ENCODE measurements around the gene KDM2A.
A peak's percentile ranks its signal among the peaks of the same experiment; 100 is the strongest.

The KDM2A gene

GRCh38 chr11:67261640-67261945 is 142.5 kb downstream of the KDM2A start:
- no peak overlapping the region for H3K4me3 ChIP-seq (ENCODE audit: low read depth, low read length)
- no peak for DNase-seq (ENCODE audit: low read depth)
- TF ChIP-seq CTCF (IDR thresholded peaks at IDR 0.05; ENCODE audit: control insufficient read depth, extremely low read depth, insufficient read depth), result no peak

- no peak overlapping the region for H3K4me3 ChIP-seq (ENCODE audit: low read depth, low read length)
- DNase-seq (ENCODE audit: low read depth), result no peak
- TF ChIP-seq CTCF (IDR thresholded peaks at IDR 0.05; ENCODE audit: control insufficient read depth, extremely low read depth, insufficient read depth), result no peak
These were observed 143.1 kb downstream of the KDM2A start for GRCh38 chr11:67261946-67262681.

- no peak for DNase-seq (ENCODE audit: low read depth)
- peak; percentile 95 for TF ChIP-seq CTCF (IDR thresholded peaks at IDR 0.05; ENCODE audit: control insufficient read depth, extremely low read depth, insufficient read depth)
- H3K4me3 ChIP-seq (ENCODE audit: low read depth, low read length), result no peak overlapping the region
These were observed 143.9 kb downstream of the KDM2A start for GRCh38 chr11:67262731-67263675.

- DNase-seq (ENCODE audit: low read depth), result no peak
- TF ChIP-seq CTCF (IDR thresholded peaks at IDR 0.05; ENCODE audit: control insufficient read depth, extremely low read depth, insufficient read depth), result no peak
- H3K4me3 ChIP-seq (ENCODE audit: low read depth, low read length), result no peak overlapping the region
These were observed 145.2 kb downstream of the KDM2A start for GRCh38 chr11:67264260-67264659.

GRCh38 chr11:67264877-67265632 is 146.0 kb downstream of the KDM2A start:
- no peak for TF ChIP-seq CTCF (IDR thresholded peaks at IDR 0.05; ENCODE audit: control insufficient read depth, extremely low read depth, insufficient read depth)
- no peak for DNase-seq (ENCODE audit: low read depth)
- no peak overlapping the region for H3K4me3 ChIP-seq (ENCODE audit: low read depth, low read length)

- no peak for DNase-seq (ENCODE audit: low read depth)
- H3K4me3 ChIP-seq (ENCODE audit: low read depth, low read length), result peak overlapping the region; percentile 45
- peak; percentile 85 for TF ChIP-seq CTCF (IDR thresholded peaks at IDR 0.05; ENCODE audit: control insufficient read depth, extremely low read depth, insufficient read depth)
These were observed 146.8 kb downstream of the KDM2A start for GRCh38 chr11:67265633-67266448.

Data from LNCaP clone FGC (cell line).